Measurements from ENCODE around the gene IRF4.
A peak's percentile ranks its signal among the peaks of the same experiment; 100 is the strongest.

Gene IRF4

DNA sequence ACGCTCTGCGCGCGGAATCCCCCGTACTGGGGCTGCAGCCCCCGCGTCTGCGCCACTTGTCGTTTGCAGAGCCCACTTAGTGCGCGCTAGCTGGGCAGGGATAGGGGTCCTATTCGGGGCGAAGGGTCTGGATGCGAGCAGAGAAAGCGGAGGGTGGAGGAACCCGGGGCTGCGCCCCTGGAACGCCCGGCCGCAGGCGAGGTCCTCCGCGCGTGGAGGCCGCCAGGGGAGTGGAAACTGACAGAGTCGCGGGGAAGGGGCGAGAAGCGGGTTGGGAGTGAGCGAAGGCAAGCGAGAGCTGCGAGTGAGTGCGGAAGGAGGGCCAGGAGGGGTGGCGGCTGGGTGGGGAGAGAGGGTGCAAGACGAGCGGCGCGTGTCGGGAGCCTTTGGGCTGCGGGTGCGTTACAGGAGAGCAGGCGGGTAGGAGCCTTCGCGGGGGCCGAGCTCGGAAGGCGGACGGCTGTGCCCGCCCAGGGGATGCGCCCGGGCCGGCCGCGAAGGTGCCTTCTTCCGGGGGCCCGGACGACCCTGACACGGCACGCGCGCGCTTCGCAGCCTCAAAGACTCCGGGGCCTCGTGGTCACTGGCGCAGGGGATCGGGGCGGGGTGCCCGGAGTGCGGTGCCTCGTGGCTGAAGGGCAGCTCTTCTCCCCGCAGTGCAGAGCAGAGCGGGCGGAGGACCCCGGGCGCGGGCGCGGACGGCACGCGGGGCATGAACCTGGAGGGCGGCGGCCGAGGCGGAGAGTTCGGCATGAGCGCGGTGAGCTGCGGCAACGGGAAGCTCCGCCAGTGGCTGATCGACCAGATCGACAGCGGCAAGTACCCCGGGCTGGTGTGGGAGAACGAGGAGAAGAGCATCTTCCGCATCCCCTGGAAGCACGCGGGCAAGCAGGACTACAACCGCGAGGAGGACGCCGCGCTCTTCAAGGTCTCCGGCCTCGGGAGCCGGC, 1.2 kb downstream of the IRF4 start:
- Histone ChIP-seq H3K27ac (ENCODE audit: poor library complexity, severe bottlenecking) (no peak overlapping the region), H3K36me3 (ENCODE audit: low read depth) (no peaks in the 10 kb centered on the region), H3K4me1 (ENCODE audit: insufficient read depth, poor library complexity, severe bottlenecking) (no peaks in the 10 kb centered on the region), H3K4me3 (ENCODE audit: severe bottlenecking) (no peak overlapping the region), H3K9me3 (ENCODE audit: severe bottlenecking) (no peaks in the 10 kb centered on the region), H3K27me3 (ENCODE audit: insufficient read depth, poor library complexity, severe bottlenecking) (peaks cover 91% of the 10 kb centered on the region)
- TF ChIP-seq, protein P1, sequence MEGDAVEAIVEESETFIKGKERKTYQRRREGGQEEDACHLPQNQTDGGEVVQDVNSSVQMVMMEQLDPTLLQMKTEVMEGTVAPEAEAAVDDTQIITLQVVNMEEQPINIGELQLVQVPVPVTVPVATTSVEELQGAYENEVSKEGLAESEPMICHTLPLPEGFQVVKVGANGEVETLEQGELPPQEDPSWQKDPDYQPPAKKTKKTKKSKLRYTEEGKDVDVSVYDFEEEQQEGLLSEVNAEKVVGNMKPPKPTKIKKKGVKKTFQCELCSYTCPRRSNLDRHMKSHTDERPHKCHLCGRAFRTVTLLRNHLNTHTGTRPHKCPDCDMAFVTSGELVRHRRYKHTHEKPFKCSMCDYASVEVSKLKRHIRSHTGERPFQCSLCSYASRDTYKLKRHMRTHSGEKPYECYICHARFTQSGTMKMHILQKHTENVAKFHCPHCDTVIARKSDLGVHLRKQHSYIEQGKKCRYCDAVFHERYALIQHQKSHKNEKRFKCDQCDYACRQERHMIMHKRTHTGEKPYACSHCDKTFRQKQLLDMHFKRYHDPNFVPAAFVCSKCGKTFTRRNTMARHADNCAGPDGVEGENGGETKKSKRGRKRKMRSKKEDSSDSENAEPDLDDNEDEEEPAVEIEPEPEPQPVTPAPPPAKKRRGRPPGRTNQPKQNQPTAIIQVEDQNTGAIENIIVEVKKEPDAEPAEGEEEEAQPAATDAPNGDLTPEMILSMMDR (IDR thresholded peaks at IDR 0.05; ENCODE audit: poor library complexity, severe bottlenecking): no peak
- ATAC-seq (ENCODE audit: low read depth): peak; percentile 22; the same call in 1 of the 3 replicates
- DNase-seq (ENCODE audit: low spot score): no peak

DNA sequence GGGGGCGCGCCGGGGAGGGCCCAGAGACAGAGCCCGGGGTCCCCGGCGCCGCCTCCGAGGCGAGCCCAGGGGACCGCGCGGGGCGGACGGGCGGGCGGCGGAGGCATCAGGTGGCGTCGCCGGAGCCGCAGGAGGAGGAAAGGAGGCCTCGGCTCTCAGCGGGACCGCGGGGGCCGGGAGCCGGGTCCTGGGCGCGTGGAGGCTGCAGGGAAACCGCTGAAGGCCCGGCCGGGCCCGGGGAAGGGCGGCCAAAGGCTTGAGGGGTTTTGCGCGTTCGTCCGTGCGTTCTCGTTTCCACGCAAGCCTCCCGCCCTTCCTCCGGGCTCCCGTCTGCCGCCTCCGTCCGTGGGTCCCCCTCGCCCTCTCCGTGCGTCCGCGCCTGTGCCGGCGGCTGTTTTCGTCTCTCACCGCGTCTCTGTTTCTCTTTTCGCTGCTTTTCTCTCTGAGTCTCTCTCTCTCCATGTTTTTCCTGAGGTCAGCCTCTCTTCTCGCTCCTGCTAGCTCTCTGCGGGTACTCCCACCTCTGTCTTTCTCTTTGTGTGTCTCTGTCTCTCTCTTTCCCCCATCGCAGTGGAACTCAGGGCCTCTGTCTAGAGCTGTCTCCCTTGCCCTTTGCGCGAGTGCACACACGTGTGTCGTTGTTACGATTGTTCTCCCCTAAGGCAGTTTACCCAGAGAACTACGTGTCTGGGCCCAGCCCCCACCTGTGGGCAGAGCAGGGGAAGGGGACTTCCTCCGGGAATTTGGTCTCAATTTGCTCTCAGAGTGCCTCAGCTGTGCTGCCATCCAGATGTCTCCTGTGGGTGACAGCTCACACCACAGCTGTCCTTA, 2.1 kb downstream of the IRF4 start:
- no peak for DNase-seq (ENCODE audit: low spot score)
- peak; percentile 16; the same call in 2 of the 3 replicates for ATAC-seq (ENCODE audit: low read depth)
- TF ChIP-seq, protein P1 (IDR thresholded peaks at IDR 0.05; ENCODE audit: poor library complexity, severe bottlenecking): no peak
- Histone ChIP-seq H3K36me3 (ENCODE audit: low read depth) (no peaks in the 10 kb centered on the region), H3K4me3 (ENCODE audit: severe bottlenecking) (no peak overlapping the region), H3K9me3 (ENCODE audit: severe bottlenecking) (no peaks in the 10 kb centered on the region), H3K4me1 (ENCODE audit: insufficient read depth, poor library complexity, severe bottlenecking) (no peaks in the 10 kb centered on the region), H3K27ac (ENCODE audit: poor library complexity, severe bottlenecking) (no peak overlapping the region), H3K27me3 (ENCODE audit: insufficient read depth, poor library complexity, severe bottlenecking) (peaks cover 91% of the 10 kb centered on the region)

DNA sequence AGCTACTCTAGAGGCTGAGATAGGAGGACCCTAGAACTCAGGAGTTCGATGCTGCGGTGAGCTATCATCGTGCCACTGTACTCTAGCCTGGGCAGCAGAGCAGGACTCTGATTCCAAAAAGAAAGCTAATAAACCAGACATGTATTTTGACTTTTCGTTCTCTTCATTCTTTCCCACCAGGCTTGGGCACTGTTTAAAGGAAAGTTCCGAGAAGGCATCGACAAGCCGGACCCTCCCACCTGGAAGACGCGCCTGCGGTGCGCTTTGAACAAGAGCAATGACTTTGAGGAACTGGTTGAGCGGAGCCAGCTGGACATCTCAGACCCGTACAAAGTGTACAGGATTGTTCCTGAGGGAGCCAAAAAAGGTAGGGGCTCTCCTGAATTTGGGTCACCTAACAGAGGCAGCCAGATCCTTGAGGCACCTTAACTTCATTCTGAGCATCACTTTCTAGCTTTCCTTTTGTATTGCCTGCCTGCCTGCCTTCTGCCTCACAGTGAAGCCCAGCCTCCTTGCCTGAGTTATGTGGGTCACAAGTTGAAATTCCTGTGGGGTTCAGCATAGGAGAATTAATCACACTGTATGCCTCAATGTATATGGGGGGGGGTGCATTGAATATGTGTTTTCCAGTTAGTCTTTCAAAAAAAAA, 3.2 kb downstream of the IRF4 start:
- no peak overlapping the region for H3K27ac ChIP-seq (ENCODE audit: poor library complexity, severe bottlenecking)
- ATAC-seq (ENCODE audit: low read depth) (no peak), DNase-seq (ENCODE audit: low spot score) (no peak)
- no peaks in the 10 kb centered on the region for H3K36me3 ChIP-seq (ENCODE audit: low read depth)
- TF ChIP-seq, protein P1 (IDR thresholded peaks at IDR 0.05; ENCODE audit: poor library complexity, severe bottlenecking): no peak
- H3K9me3 ChIP-seq (ENCODE audit: severe bottlenecking): no peaks in the 10 kb centered on the region
- H3K4me3 ChIP-seq (ENCODE audit: severe bottlenecking): no peak overlapping the region
- H3K4me1 ChIP-seq (ENCODE audit: insufficient read depth, poor library complexity, severe bottlenecking): no peaks in the 10 kb centered on the region
- H3K27me3 ChIP-seq (ENCODE audit: insufficient read depth, poor library complexity, severe bottlenecking): peaks cover 91% of the 10 kb centered on the region

DNA sequence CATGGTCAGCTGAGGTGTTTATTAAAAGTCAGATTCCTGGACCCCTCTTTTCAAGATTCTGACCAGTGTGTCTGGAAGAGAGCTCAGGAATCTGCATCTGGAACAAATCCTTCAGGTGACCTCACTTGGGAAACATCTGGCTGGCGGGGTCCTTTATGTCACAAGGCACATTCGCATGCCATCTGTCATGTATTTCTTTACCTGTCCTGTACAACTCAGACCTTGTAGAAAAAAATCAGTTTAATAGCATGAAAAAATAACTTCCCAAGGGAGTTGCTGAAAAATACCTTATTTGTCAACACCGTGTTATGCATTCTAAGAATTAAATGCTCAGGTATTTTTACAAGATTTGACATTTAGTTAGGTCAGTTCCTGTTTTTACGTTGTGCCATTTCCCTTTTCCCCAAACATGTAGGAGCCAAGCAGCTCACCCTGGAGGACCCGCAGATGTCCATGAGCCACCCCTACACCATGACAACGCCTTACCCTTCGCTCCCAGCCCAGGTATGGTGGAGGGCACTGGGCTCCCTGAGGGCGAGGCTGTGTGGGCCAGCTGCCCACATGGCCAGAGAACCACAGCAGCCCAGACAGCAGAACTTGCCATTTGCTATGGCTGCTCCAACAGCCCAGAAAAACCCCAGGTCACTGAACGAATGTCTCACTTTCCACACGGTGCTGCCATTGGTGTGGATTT, 4.0 kb downstream of the IRF4 start:
- H3K36me3 ChIP-seq (ENCODE audit: low read depth): no peaks in the 10 kb centered on the region
- no peak overlapping the region for H3K4me3 ChIP-seq (ENCODE audit: severe bottlenecking)
- H3K27me3 ChIP-seq (ENCODE audit: insufficient read depth, poor library complexity, severe bottlenecking): peaks cover 90% of the 10 kb centered on the region
- no peak for ATAC-seq (ENCODE audit: low read depth)
- TF ChIP-seq, protein P1 (IDR thresholded peaks at IDR 0.05; ENCODE audit: poor library complexity, severe bottlenecking): no peak
- no peaks in the 10 kb centered on the region for H3K4me1 ChIP-seq (ENCODE audit: insufficient read depth, poor library complexity, severe bottlenecking)
- H3K9me3 ChIP-seq (ENCODE audit: severe bottlenecking): no peaks in the 10 kb centered on the region
- DNase-seq (ENCODE audit: low spot score): no peak
- H3K27ac ChIP-seq (ENCODE audit: poor library complexity, severe bottlenecking): no peak overlapping the region

Data from RWPE2 (cell line).